Large intestine (tissue), 3 donors: ENCODE measurements around the gene ADAM23. TPM values are rescaled to one million over a fixed set of nuclear protein-coding genes. Genes with fewer than 3 reads are reported as not detected.

Experiments
- DNase-seq, 2 donors: peaks; one replicate each; pipeline versions ENCODE4 v3.0.0 to v3.0.0-alpha.2; 2013
- H3K27ac ChIP-seq: one replicate; pipeline ENCODE4 v1.5.1; 2013; ENCODE audit warnings: low read length
- H3K27me3 ChIP-seq: 2 replicates; pipeline ENCODE4 v1.6.1; 2013; ENCODE audit warnings: low read length; ENCODE audit not compliant: control insufficient read depth, insufficient read depth
- H3K36me3 ChIP-seq: 2 replicates; pipeline ENCODE4 v1.6.1; 2013; ENCODE audit warnings: low read length; ENCODE audit not compliant: control insufficient read depth, insufficient read depth
- H3K4me1 ChIP-seq: one replicate; pipeline ENCODE4 v1.6.1; 2013; ENCODE audit warnings: low read length; ENCODE audit not compliant: control insufficient read depth, insufficient read depth
- H3K4me3 ChIP-seq: one replicate; pipeline ENCODE4 v1.5.1; 2013; ENCODE audit warnings: low read length
- H3K9me3 ChIP-seq: one replicate; pipeline ENCODE4 v1.6.1; 2013; ENCODE audit warnings: mild to moderate bottlenecking, low read depth, low read length, moderate library complexity; ENCODE audit not compliant: control insufficient read depth
- WGBS: methylation state at CpG from one replicate; pipeline ENCODE4 v1.1.5; 2013; ENCODE audit warnings: low lambda C conversion rate; ENCODE audit not compliant: insufficient coverage; 5-methylcytosine and 5-hydroxymethylcytosine counted together
- polyA plus RNA-seq: library from polyadenylated mRNA; unstranded; fragments of 120-200 nt; gene quantifications from one replicate; pipeline ENCODE4 v1.2.1, GENCODE V29; 2013

The ADAM23 gene
- polyA plus RNA-seq, 1 donor, result 3.3 TPM

- no peak for DNase-seq
- WGBS, result 48% methylated on average over 2 of the region's 3 CpGs
- H3K27me3 ChIP-seq, result no peaks in the 10 kb centered on the region
- no peak overlapping the region for H3K4me3 ChIP-seq
- H3K9me3 ChIP-seq, result no peaks in the 10 kb centered on the region
- H3K36me3 ChIP-seq, result no peaks in the 10 kb centered on the region
- H3K27ac ChIP-seq, result no peak overlapping the region
- H3K4me1 ChIP-seq, result no peaks in the 10 kb centered on the region
Measured at GRCh38 chr2:206631340-206631739, 188.0 kb downstream of the ADAM23 start.

- DNase-seq, result no peak
- H3K4me3 ChIP-seq, result no peak overlapping the region
- WGBS, result 86% methylated on average over 1 of the region's 1 CpG
- H3K9me3 ChIP-seq, result no peaks in the 10 kb centered on the region
- no peaks in the 10 kb centered on the region for H3K27me3 ChIP-seq
- H3K36me3 ChIP-seq, result no peaks in the 10 kb centered on the region
- no peaks in the 10 kb centered on the region for H3K4me1 ChIP-seq
- H3K27ac ChIP-seq, result no peak overlapping the region
Measured at GRCh38 chr2:206635015-206635414, 191.7 kb downstream of the ADAM23 start.

- Histone ChIP-seq H3K4me1 (no peaks in the 10 kb centered on the region), H3K27me3 (peaks cover 22% of the 10 kb centered on the region), H3K27ac (no peak overlapping the region), H3K36me3 (no peaks in the 10 kb centered on the region), H3K9me3 (peaks cover 6% of the 10 kb centered on the region), H3K4me3 (no peak overlapping the region)
- 20% methylated on average over 1 of the region's 2 CpGs for WGBS
- DNase-seq, result no peak
Measured at GRCh38 chr2:206639636-206640035, 196.3 kb downstream of the ADAM23 start.

GRCh38 chr2:206641226-206641625 lies 197.9 kb downstream of the ADAM23 start:
- no peak for DNase-seq
- no peak overlapping the region for H3K4me3 ChIP-seq
- no peaks in the 10 kb centered on the region for H3K36me3 ChIP-seq
- no peaks in the 10 kb centered on the region for H3K4me1 ChIP-seq
- H3K27ac ChIP-seq, result no peak overlapping the region
- H3K27me3 ChIP-seq, result peaks cover 22% of the 10 kb centered on the region
- WGBS, result no CpG with 5 or more reads among the region's 3 CpGs
- peaks cover 6% of the 10 kb centered on the region for H3K9me3 ChIP-seq

GRCh38 chr2:206642075-206643025 lies 199.0 kb downstream of the ADAM23 start, which contains the start of gene FAM237A:
TSS of gene FAM237A (plus strand) at chr2:206642487. CDS start at chr2:206644237, 1,750 bp downstream.
- Histone ChIP-seq H3K27ac (no peak within 1 kb of the TSS), H3K27me3 (peaks cover 22% of the 10 kb centered on the region), H3K4me1 (no peaks in the 10 kb centered on the region), H3K9me3 (peaks cover 6% of the 10 kb centered on the region), H3K4me3 (no peak within 1 kb of the TSS), H3K36me3 (no peaks in the 10 kb centered on the region)
- peak; percentile 7 to 22 for DNase-seq
- WGBS, result no CpG with 5 or more reads among the region's 56 CpGs

- Histone ChIP-seq H3K9me3 (no peaks in the 10 kb centered on the region), H3K36me3 (no peaks in the 10 kb centered on the region), H3K27ac (no peak overlapping the region), H3K4me1 (no peaks in the 10 kb centered on the region), H3K4me3 (no peak overlapping the region), H3K27me3 (no peaks in the 10 kb centered on the region)
- no CpG with 5 or more reads among the region's 1 CpG for WGBS
- DNase-seq, result no peak
Measured at GRCh38 chr2:206647985-206648384, 204.7 kb downstream of the ADAM23 start.

GRCh38 chr2:206657087-206657486 lies 213.8 kb downstream of the ADAM23 start:
- Histone ChIP-seq H3K4me3 (no peak overlapping the region), H3K27me3 (no peaks in the 10 kb centered on the region)
- WGBS, result no CpG with 5 or more reads among the region's 1 CpG

GRCh38 chr2:206665251-206665650 lies 221.9 kb downstream of the ADAM23 start:
- no peak overlapping the region for H3K27ac ChIP-seq
- no peak for DNase-seq
- no peaks in the 10 kb centered on the region for H3K27me3 ChIP-seq
- no peaks in the 10 kb centered on the region for H3K9me3 ChIP-seq
- 100% methylated on average over 1 of the region's 3 CpGs for WGBS
- H3K36me3 ChIP-seq, result no peaks in the 10 kb centered on the region
- H3K4me3 ChIP-seq, result no peak overlapping the region
- no peaks in the 10 kb centered on the region for H3K4me1 ChIP-seq

More at GRCh38 chr2:206657087-206657486, 213.8 kb downstream of the ADAM23 start:
- DNase-seq, result no peak
- H3K36me3 ChIP-seq, result no peaks in the 10 kb centered on the region
- H3K27ac ChIP-seq, result no peak overlapping the region
- H3K4me1 ChIP-seq, result no peaks in the 10 kb centered on the region
- no peaks in the 10 kb centered on the region for H3K9me3 ChIP-seq

Other genes with a start within 250 kb of the ADAM23 start
- 4.6 TPM for gene ZDBF2, start 168.9 kb upstream of the ADAM23 start, polyA plus RNA-seq
- not detected for gene FAM237A, start 199.0 kb downstream of the ADAM23 start, polyA plus RNA-seq